Measurements from ENCODE around the gene RPLP2. TPM values are rescaled to one million over a fixed set of nuclear protein-coding genes. Genes with fewer than 3 reads are reported as not detected.
A peak's percentile ranks its signal among the peaks of the same experiment; 100 is the strongest.

The RPLP2 gene
- total RNA-seq, 3 donors from 2014 or later, result 583 to 1,665 (median 1,093) TPM

GRCh38 chr11:778976-779954 lies 30.5 kb upstream of the RPLP2 start:
- no peak for DNase-seq (ENCODE audit: low spot score in 2 of 2)
- H3K27ac ChIP-seq, result no peak overlapping the region
- H3K36me3 ChIP-seq, result no peaks in the 10 kb centered on the region
- intact Hi-C loops (cut with DNase I; ENCODE audit: low total_unique reads), result loop anchor here (10.0 kb wide), 1 partner anchor 214 kb away; the partner anchor contains the start of genes LMNTD2 and RASSF7
- H3K9me3 ChIP-seq, result no peaks in the 10 kb centered on the region
- H3K4me3 ChIP-seq, result no peak overlapping the region
- no peaks in the 10 kb centered on the region for H3K27me3 ChIP-seq
- H3K4me1 ChIP-seq, result peaks cover 7 to 12% of the 10 kb centered on the region in 2 donors
- TF ChIP-seq CTCF (IDR thresholded peaks at IDR 0.05) (no peak), POLR2A (IDR thresholded peaks at IDR 0.05) (no peak), POLR2AphosphoS5 (IDR thresholded peaks at IDR 0.05) (no peak)

- no peak overlapping the region for H3K27ac ChIP-seq
- TF ChIP-seq POLR2AphosphoS5 (IDR thresholded peaks at IDR 0.05), result no peak
- TF ChIP-seq POLR2A (IDR thresholded peaks at IDR 0.05), result no peak
- no peak for TF ChIP-seq CTCF (IDR thresholded peaks at IDR 0.05)
- no peaks in the 10 kb centered on the region for H3K9me3 ChIP-seq
- no peak for DNase-seq (ENCODE audit: low spot score in 2 of 2)
- H3K36me3 ChIP-seq, result no peaks in the 10 kb centered on the region
- H3K4me3 ChIP-seq, result no peak overlapping the region
- peaks cover 7 to 11% of the 10 kb centered on the region in 2 donors for H3K4me1 ChIP-seq
- H3K27me3 ChIP-seq, result no peaks in the 10 kb centered on the region
- intact Hi-C loops (cut with DNase I; ENCODE audit: low total_unique reads), result loop anchor here (10.0 kb wide), 1 partner anchor 215 kb away; the partner anchor contains the start of genes LMNTD2 and RASSF7
These were observed 29.7 kb upstream of the RPLP2 start for GRCh38 chr11:779955-780532.

GRCh38 chr11:782264-783174 lies 27.2 kb upstream of the RPLP2 start:
- no peaks in the 10 kb centered on the region for H3K27me3 ChIP-seq
- TF ChIP-seq POLR2A (IDR thresholded peaks at IDR 0.05), result no peak
- TF ChIP-seq POLR2AphosphoS5 (IDR thresholded peaks at IDR 0.05), result no peak
- TF ChIP-seq CTCF (IDR thresholded peaks at IDR 0.05), result no peak
- intact Hi-C loops (cut with DNase I; ENCODE audit: low total_unique reads), result no loop called here
- H3K4me1 ChIP-seq, result peaks cover 0 to 4% of the 10 kb centered on the region in 2 donors
- H3K9me3 ChIP-seq, result no peaks in the 10 kb centered on the region
- DNase-seq (ENCODE audit: low spot score in 2 of 2), result no peak
- H3K4me3 ChIP-seq, result no peak overlapping the region
- H3K36me3 ChIP-seq, result no peaks in the 10 kb centered on the region
- peak overlapping the region in 1 of 2 donors; percentile 40 for H3K27ac ChIP-seq

GRCh38 chr11:783581-784015 lies 26.2 kb upstream of the RPLP2 start:
- Histone ChIP-seq H3K9me3 (no peaks in the 10 kb centered on the region), H3K4me3 (no peak overlapping the region), H3K27ac (peak overlapping the region; percentile 26 to 40), H3K36me3 (no peaks in the 10 kb centered on the region), H3K27me3 (no peaks in the 10 kb centered on the region), H3K4me1 (no peaks in the 10 kb centered on the region)
- peak; percentile 32 to 53 (median 44) for TF ChIP-seq POLR2AphosphoS5 (IDR thresholded peaks at IDR 0.05)
- TF ChIP-seq CTCF (IDR thresholded peaks at IDR 0.05), result peak; percentile 53 to 64 (median 60)
- TF ChIP-seq POLR2A (IDR thresholded peaks at IDR 0.05), result no peak
- intact Hi-C loops (cut with DNase I; ENCODE audit: low total_unique reads), result no loop called here
- DNase-seq (ENCODE audit: low spot score in 2 of 2), result peak; percentile 84 to 85
